Osteocyte (in vitro differentiated cells): Measurements from ENCODE around the gene ETNK2. TPM values are rescaled to one million over a fixed set of nuclear protein-coding genes. Genes with fewer than 3 reads are reported as not detected.

Experiments used
- DNase-seq: peaks from one replicate; pipeline ENCODE4 v3.0.0; 2021; ENCODE audit warnings: mixed read lengths; ENCODE audit not compliant: unreplicated experiment; ENCODE audit errors: extremely low spot score
- H3K27ac Mint-ChIP-seq: one replicate; pipeline ENCODE4 v1.8.0; 2021; ENCODE audit warnings: mild to moderate bottlenecking, mixed read lengths; ENCODE audit not compliant: unreplicated experiment
- H3K27me3 Mint-ChIP-seq: one replicate; pipeline ENCODE4 v1.8.0; 2021; ENCODE audit warnings: mixed read lengths; ENCODE audit not compliant: unreplicated experiment
- H3K36me3 Mint-ChIP-seq: one replicate; pipeline ENCODE4 v1.8.0; 2021; ENCODE audit warnings: mixed read lengths; ENCODE audit not compliant: unreplicated experiment
- H3K4me1 Mint-ChIP-seq: one replicate; pipeline ENCODE4 v1.8.0; 2021; ENCODE audit warnings: mixed read lengths; ENCODE audit not compliant: unreplicated experiment
- H3K4me3 Mint-ChIP-seq: one replicate; pipeline ENCODE4 v1.8.0; 2021; ENCODE audit warnings: mild to moderate bottlenecking, moderate library complexity, mixed read lengths; ENCODE audit not compliant: unreplicated experiment
- H3K9me3 Mint-ChIP-seq: one replicate; pipeline ENCODE4 v1.8.0; 2021; ENCODE audit warnings: mixed read lengths; ENCODE audit not compliant: unreplicated experiment
- total RNA-seq: library from RNA; stranded (reverse); gene quantifications from 2 replicates; pipeline ENCODE4 v1.2.1, GENCODE V29; 2021
- TF ChIP-seq, protein P1 (sequence below): fragments of 200-600 bp; sonication (generic); IDR thresholded peaks from 2 replicates; pipeline ENCODE4 v1.5.0; 2021; ENCODE audit warnings: antibody characterized with exemption, mild to moderate bottlenecking, moderate library complexity

The ETNK2 gene
- total RNA-seq, 1 donor from 2014 or later: 15.4 TPM

DNA sequence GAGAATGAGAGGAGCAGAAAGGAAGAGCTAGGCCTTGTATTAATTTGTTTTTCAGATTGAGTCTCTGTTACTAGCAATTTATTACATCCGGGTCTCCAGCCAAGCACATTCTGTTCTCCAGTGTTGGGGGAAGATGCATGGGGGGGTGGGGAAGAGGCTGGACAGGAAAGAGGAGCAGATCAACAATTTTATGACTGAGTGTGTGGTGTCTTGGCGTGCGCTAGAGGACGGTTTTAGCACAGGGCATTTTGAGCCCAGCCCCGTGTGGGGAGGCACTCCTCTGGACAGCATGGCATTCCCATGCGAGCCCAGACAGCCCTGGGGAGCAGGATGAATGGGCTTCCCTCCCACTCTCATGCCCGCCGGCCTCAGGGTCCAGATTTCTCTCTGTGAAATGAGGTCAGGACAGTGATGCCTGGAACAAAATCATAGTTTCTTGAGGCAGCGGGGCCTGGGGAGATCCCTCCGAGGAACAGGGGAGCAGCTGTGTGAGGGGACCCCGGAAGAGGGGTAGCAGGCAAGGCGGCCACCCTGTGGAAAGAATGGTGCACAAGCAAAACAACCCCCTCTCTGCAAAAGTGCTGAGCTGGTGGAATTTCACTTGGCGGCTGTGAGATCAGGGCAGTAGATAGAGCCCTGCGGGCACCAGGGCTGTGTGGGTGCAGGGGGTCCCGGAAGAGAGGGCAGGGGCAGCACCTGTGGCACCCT is 62.6 kb downstream of the ETNK2 start:
- Mint-ChIP-seq H3K27ac (no peak overlapping the region), H3K27me3 (no peaks in the 10 kb centered on the region), H3K4me3 (no peak overlapping the region), H3K36me3 (no peaks in the 10 kb centered on the region), H3K4me1 (peaks cover 28% of the 10 kb centered on the region), H3K9me3 (no peaks in the 10 kb centered on the region)
- TF ChIP-seq, protein P1, sequence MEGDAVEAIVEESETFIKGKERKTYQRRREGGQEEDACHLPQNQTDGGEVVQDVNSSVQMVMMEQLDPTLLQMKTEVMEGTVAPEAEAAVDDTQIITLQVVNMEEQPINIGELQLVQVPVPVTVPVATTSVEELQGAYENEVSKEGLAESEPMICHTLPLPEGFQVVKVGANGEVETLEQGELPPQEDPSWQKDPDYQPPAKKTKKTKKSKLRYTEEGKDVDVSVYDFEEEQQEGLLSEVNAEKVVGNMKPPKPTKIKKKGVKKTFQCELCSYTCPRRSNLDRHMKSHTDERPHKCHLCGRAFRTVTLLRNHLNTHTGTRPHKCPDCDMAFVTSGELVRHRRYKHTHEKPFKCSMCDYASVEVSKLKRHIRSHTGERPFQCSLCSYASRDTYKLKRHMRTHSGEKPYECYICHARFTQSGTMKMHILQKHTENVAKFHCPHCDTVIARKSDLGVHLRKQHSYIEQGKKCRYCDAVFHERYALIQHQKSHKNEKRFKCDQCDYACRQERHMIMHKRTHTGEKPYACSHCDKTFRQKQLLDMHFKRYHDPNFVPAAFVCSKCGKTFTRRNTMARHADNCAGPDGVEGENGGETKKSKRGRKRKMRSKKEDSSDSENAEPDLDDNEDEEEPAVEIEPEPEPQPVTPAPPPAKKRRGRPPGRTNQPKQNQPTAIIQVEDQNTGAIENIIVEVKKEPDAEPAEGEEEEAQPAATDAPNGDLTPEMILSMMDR: no peak
- DNase-seq: no peak

DNA sequence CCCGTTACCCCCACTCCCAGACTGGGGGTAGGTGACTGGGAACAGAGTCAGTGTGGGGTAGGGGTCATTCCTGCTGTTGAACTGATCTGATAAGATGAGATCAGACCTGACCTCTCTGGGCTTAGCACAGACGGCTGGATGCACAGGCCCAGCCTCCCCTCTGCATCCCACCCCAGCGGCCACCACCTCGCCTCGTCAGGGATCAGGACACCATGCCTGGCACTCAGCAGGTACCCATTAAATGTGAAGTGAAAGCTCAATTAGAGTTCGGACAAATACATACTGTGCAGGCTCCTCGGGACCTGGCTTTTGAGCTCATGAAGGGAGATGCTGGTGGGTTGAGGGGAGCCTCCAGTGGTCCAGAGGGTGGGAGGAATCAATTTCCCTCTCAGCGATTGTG is 63.2 kb downstream of the ETNK2 start:
- no peaks in the 10 kb centered on the region for H3K36me3 Mint-ChIP-seq
- TF ChIP-seq, protein P1: no peak
- peaks cover 29% of the 10 kb centered on the region for H3K4me1 Mint-ChIP-seq
- no peaks in the 10 kb centered on the region for H3K27me3 Mint-ChIP-seq
- H3K9me3 Mint-ChIP-seq: no peaks in the 10 kb centered on the region
- DNase-seq: no peak
- H3K4me3 Mint-ChIP-seq: no peak overlapping the region
- H3K27ac Mint-ChIP-seq: no peak overlapping the region

DNA sequence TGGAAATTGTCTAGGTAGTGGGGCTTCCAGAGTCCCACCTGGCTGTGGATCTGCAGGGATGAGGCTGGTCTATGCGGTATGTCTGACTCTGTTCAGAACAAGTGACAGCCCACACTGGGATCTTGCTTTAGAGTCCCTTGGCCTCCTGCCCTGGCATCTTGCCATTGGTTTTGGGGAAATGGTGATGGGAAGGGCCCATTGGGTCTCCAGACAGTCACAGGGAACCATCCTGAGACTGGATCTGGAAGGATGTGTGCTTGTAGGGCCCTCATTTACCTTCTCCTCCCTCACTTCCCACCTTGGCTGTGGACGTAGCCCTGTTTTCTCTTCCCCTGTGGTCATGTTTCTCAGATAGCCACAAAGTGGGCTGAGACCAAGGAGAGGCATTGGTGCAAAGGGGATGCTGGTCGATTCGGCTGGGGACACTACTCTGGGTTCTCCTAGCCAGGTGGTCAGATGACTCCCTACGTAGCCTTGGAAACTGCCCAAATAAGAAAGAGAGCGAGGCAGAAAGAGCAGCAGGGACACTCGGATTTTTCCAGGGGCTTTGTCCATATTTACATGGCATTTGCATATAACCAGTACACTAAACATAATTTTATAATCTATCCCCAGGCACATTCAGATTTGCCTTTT is 63.8 kb downstream of the ETNK2 start:
- H3K9me3 Mint-ChIP-seq: no peaks in the 10 kb centered on the region
- H3K27me3 Mint-ChIP-seq: no peaks in the 10 kb centered on the region
- no peak overlapping the region for H3K4me3 Mint-ChIP-seq
- no peak for DNase-seq
- H3K27ac Mint-ChIP-seq: no peak overlapping the region
- H3K36me3 Mint-ChIP-seq: no peaks in the 10 kb centered on the region
- peaks cover 25% of the 10 kb centered on the region for H3K4me1 Mint-ChIP-seq
- TF ChIP-seq, protein P1: no peak

DNA sequence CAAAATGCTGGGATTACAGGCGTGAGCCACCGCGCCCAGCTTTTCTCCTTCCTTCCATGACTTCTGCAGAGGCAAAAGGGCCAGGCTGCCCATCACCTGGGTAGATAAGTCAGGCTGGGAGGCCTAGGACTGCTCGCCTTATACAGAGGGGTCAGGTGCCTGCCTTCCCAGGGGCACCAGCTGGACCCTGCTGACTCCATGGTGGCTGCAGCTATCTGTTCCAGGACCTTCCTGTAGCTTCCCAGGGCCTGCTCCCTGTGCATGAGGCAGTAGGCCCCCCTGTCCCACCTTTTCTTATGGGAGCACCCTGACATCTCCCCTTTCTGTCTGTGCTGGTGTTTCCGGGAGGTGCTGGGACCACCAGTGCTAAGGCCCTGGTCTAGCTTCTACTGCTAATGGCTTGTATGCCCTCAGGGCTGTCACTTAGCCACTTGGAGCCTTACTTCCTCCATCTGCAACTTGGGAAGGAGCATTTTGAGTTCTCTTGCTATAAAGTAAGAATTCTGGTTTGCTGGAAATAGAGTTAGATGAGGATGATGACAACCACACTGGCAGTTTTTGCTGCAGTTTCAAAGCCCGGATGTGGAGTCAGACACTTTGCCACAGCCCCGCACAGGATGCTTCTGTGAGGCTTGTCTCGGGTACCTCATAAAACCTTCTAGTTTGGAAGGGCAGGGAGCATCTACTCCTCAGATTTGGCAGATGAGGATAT is 64.5 kb downstream of the ETNK2 start:
- DNase-seq: no peak

More for the DNA sequence above, 64.5 kb downstream of the ETNK2 start:
- Mint-ChIP-seq H3K9me3 (no peaks in the 10 kb centered on the region), H3K36me3 (no peaks in the 10 kb centered on the region), H3K27me3 (no peaks in the 10 kb centered on the region), H3K27ac (no peak overlapping the region), H3K4me3 (no peak overlapping the region), H3K4me1 (peaks cover 23% of the 10 kb centered on the region)
- TF ChIP-seq, protein P1: no peak
